ENCODE data around the gene UGT2A3. TPM values are rescaled to one million over a fixed set of nuclear protein-coding genes. Genes with fewer than 3 reads are reported as not detected.
A peak's percentile ranks its signal among the peaks of the same experiment; 100 is the strongest.

The UGT2A3 gene
- total and polyA plus RNA-seq, 2 experiments from 2014 or later = 30.3 to 126 TPM

- Histone ChIP-seq H3K27ac (peak overlapping the region; percentile 26), H3K4me1 (ENCODE audit: insufficient read depth) (peaks cover 3% of the 10 kb centered on the region), H4K20me1 (ENCODE audit: insufficient read depth, poor library complexity, severe bottlenecking) (no peaks in the 10 kb centered on the region), H3K9me3 (ENCODE audit: low read depth) (no peaks in the 10 kb centered on the region), H2AFZ (no peak overlapping the region), H3K4me3 (peak overlapping the region; percentile 12), H3K79me2 (peaks cover 2% of the 10 kb centered on the region), H3K9me2 (replicated peaks; ENCODE audit: insufficient read depth) (no peaks in the 10 kb centered on the region), H3K27me3 (no peaks in the 10 kb centered on the region), H3K36me3 (replicated peaks; ENCODE audit: insufficient read depth, low read depth) (no peaks in the 10 kb centered on the region), H3K4me2 (peak overlapping the region; percentile 48)
- no peak for DNase-seq (ENCODE audit: low spot score)
- 86% methylated on average over 3 of the region's 3 CpGs for WGBS (ENCODE audit: low lambda C conversion rate, missing lambda C conversion rate)
- TF ChIP-seq EZH2 (IDR thresholded peaks at IDR 0.05; ENCODE audit: borderline replicate concordance) (no peak), EZH2phosphoT487 (IDR thresholded peaks at IDR 0.05; ENCODE audit: low read depth, severe bottlenecking, unreplicated experiment) (no peak), CTCF (IDR thresholded peaks at IDR 0.05; ENCODE audit: poor library complexity) (no peak)
These were observed 2.6 kb downstream of the UGT2A3 start for GRCh38 chr4:68948985-68949384.

- WGBS (ENCODE audit: low lambda C conversion rate, missing lambda C conversion rate) = 86% methylated on average over 2 of the region's 2 CpGs
- Histone ChIP-seq H3K4me3 (no peak overlapping the region), H3K79me2 (peaks cover 2% of the 10 kb centered on the region)
These were observed 3.4 kb downstream of the UGT2A3 start for GRCh38 chr4:68948044-68948743.

GRCh38 chr4:68929076-68929737 is 22.4 kb downstream of the UGT2A3 start:
- TF ChIP-seq CTCF (IDR thresholded peaks at IDR 0.05; ENCODE audit: poor library complexity) (no peak), EZH2 (IDR thresholded peaks at IDR 0.05; ENCODE audit: borderline replicate concordance) (no peak), EZH2phosphoT487 (IDR thresholded peaks at IDR 0.05; ENCODE audit: low read depth, severe bottlenecking, unreplicated experiment) (no peak)
- no peak overlapping the region for H3K27ac ChIP-seq
- H4K20me1 ChIP-seq (ENCODE audit: insufficient read depth, poor library complexity, severe bottlenecking) = no peaks in the 10 kb centered on the region
- no peaks in the 10 kb centered on the region for H3K36me3 ChIP-seq (replicated peaks; ENCODE audit: insufficient read depth, low read depth)
- H3K4me3 ChIP-seq = no peak overlapping the region
- H3K27me3 ChIP-seq = no peaks in the 10 kb centered on the region
- H3K79me2 ChIP-seq = no peaks in the 10 kb centered on the region
- no peaks in the 10 kb centered on the region for H3K4me1 ChIP-seq (ENCODE audit: insufficient read depth)
- no peak overlapping the region for H2AFZ ChIP-seq
- WGBS (ENCODE audit: low lambda C conversion rate, missing lambda C conversion rate) = 67% methylated on average over 3 of the region's 3 CpGs
- H3K9me2 ChIP-seq (replicated peaks; ENCODE audit: insufficient read depth) = no peaks in the 10 kb centered on the region
- no peak for DNase-seq (ENCODE audit: low spot score)
- no peak overlapping the region for H3K4me2 ChIP-seq
- H3K9me3 ChIP-seq (ENCODE audit: low read depth) = no peaks in the 10 kb centered on the region

More at GRCh38 chr4:68948044-68948743, 3.4 kb downstream of the UGT2A3 start:
- H3K4me1 ChIP-seq (ENCODE audit: insufficient read depth) = no peaks in the 10 kb centered on the region
- H3K27me3 ChIP-seq = no peaks in the 10 kb centered on the region
- no peaks in the 10 kb centered on the region for H4K20me1 ChIP-seq (ENCODE audit: insufficient read depth, poor library complexity, severe bottlenecking)
- peak overlapping the region; percentile 20 for H3K27ac ChIP-seq
- no peak for DNase-seq (ENCODE audit: low spot score)
- H3K4me2 ChIP-seq = peak overlapping the region; percentile 48
- H3K36me3 ChIP-seq (replicated peaks; ENCODE audit: insufficient read depth, low read depth) = no peaks in the 10 kb centered on the region
- H3K9me3 ChIP-seq (ENCODE audit: low read depth) = no peaks in the 10 kb centered on the region
- no peaks in the 10 kb centered on the region for H3K9me2 ChIP-seq (replicated peaks; ENCODE audit: insufficient read depth)
- no peak overlapping the region for H2AFZ ChIP-seq
- TF ChIP-seq EZH2 (IDR thresholded peaks at IDR 0.05; ENCODE audit: borderline replicate concordance) (no peak), EZH2phosphoT487 (IDR thresholded peaks at IDR 0.05; ENCODE audit: low read depth, severe bottlenecking, unreplicated experiment) (no peak), CTCF (IDR thresholded peaks at IDR 0.05; ENCODE audit: poor library complexity) (no peak)
